Uterus (tissue), 4 donors: ENCODE results near the gene HOXA6. TPM values are rescaled to one million over a fixed set of nuclear protein-coding genes. Genes with fewer than 3 reads are reported as not detected.

Experiments used
- DNase-seq, 2 donors: peaks; one replicate each; pipeline ENCODE4 v3.0.0-alpha.2; 2019 to 2020
- H3K27ac ChIP-seq, 2 donors: fragments of 200-600 bp; sonication (generic); 1 replicate in 1 of 2; 2 replicates in 1 of 2; pipeline ENCODE4 v1.5.1; 2016 to 2018
- H3K27me3 ChIP-seq, 2 donors: fragments of 200-600 bp; sonication (generic); one replicate each; pipeline ENCODE4 v1.5.1; 2018 to 2019; ENCODE audit warnings: control low read depth in 1 of 2
- H3K36me3 ChIP-seq, 2 donors: fragments of 200-600 bp; sonication (generic); one replicate each; pipeline ENCODE4 v1.5.1; 2019; ENCODE audit warnings: control low read depth in 1 of 2
- H3K4me1 ChIP-seq, 2 donors: fragments of 200-600 bp; sonication (generic); one replicate each; pipeline ENCODE4 v1.5.1; 2018 to 2019; ENCODE audit warnings: control low read depth in 1 of 2
- H3K4me3 ChIP-seq, 2 donors: fragments of 200-600 bp; sonication (generic); 1 replicate in 1 of 2; 2 replicates in 1 of 2; pipeline ENCODE4 v1.5.1; 2018 to 2019; ENCODE audit warnings: mild to moderate bottlenecking in 1 of 2
- H3K9me3 ChIP-seq, 2 donors: fragments of 200-600 bp; sonication (generic); one replicate each; pipeline ENCODE4 v1.5.1; 2019; ENCODE audit warnings: control low read depth in 1 of 2
- POLR2A ChIP-seq, 2 donors: fragments of 450-650 bp; IDR thresholded peaks; one replicate each; pipeline ENCODE4 v1.6.1; 2016; ENCODE audit warnings: antibody characterized with exemption in 2 of 2, mild to moderate bottlenecking in 1 of 2, moderate library complexity in 1 of 2
- intact Hi-C: fragments of 100-400 bp; cut with DNase I; formaldehyde crosslinking; loops from one replicate; pipeline ENCODE4 v1.15.1; 2023; ENCODE audit warnings: low total_unique reads
- total RNA-seq, 4 donors: library from RNA; depleted of rRNA in 3 of 4; stranded (reverse); fragments of >200 nt in 3 of 4; gene quantifications; one replicate each; pipeline versions ENCODE4 v1.1.0 to v1.2.4, GENCODE V29; 2014 to 2023
- TF ChIP-seq, protein P1 (sequence below), 4 experiments: fragments of 200-600 bp in 2 of 4; fragments of 450-650 bp in 2 of 4; sonication (generic) in 2 of 4; IDR thresholded peaks; one replicate each; pipeline ENCODE4 v1.5.1; 2016 to 2019; ENCODE audit warnings: antibody characterized with exemption in 4 of 4, mild to moderate bottlenecking in 2 of 4, moderate library complexity in 1 of 4
- donor health status: DM: yes; HTN: yes; CAD: no.

HOXA6 gene
- total RNA-seq, 4 donors from 2014 or later, result 1.8 to 19.1 (median 15.4) TPM

- Histone ChIP-seq H3K4me1 (peaks cover 11 to 12% of the 10 kb centered on the region in 2 donors), H3K4me3 (no peak overlapping the region)
These were observed 35.2 kb downstream of the HOXA6 start for GRCh38 chr7:27112361-27112760.

GRCh38 chr7:27111751-27112277, 35.8 kb downstream of the HOXA6 start:
- H3K27ac ChIP-seq, result peak overlapping the region; percentile 72 to 80
- peaks cover 11 to 12% of the 10 kb centered on the region in 2 donors for H3K4me1 ChIP-seq
- H3K27me3 ChIP-seq, result no peaks in the 10 kb centered on the region
- no peaks in the 10 kb centered on the region for H3K36me3 ChIP-seq
- no peaks in the 10 kb centered on the region for H3K9me3 ChIP-seq
- intact Hi-C loops, result no loop called here
- H3K4me3 ChIP-seq, result no peak overlapping the region
- no peak for TF ChIP-seq POLR2A (IDR thresholded peaks at IDR 0.05)
- TF ChIP-seq, protein P1, sequence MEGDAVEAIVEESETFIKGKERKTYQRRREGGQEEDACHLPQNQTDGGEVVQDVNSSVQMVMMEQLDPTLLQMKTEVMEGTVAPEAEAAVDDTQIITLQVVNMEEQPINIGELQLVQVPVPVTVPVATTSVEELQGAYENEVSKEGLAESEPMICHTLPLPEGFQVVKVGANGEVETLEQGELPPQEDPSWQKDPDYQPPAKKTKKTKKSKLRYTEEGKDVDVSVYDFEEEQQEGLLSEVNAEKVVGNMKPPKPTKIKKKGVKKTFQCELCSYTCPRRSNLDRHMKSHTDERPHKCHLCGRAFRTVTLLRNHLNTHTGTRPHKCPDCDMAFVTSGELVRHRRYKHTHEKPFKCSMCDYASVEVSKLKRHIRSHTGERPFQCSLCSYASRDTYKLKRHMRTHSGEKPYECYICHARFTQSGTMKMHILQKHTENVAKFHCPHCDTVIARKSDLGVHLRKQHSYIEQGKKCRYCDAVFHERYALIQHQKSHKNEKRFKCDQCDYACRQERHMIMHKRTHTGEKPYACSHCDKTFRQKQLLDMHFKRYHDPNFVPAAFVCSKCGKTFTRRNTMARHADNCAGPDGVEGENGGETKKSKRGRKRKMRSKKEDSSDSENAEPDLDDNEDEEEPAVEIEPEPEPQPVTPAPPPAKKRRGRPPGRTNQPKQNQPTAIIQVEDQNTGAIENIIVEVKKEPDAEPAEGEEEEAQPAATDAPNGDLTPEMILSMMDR (IDR thresholded peaks at IDR 0.05), result no peak
- DNase-seq, result no peak

More at GRCh38 chr7:27112361-27112760, 35.2 kb downstream of the HOXA6 start:
- Histone ChIP-seq H3K9me3 (no peaks in the 10 kb centered on the region), H3K27me3 (no peaks in the 10 kb centered on the region), H3K36me3 (no peaks in the 10 kb centered on the region), H3K27ac (peak overlapping the region; percentile 80 to 94)
- intact Hi-C loops, result no loop called here
- TF ChIP-seq POLR2A (IDR thresholded peaks at IDR 0.05), result no peak
- TF ChIP-seq, protein P1 (IDR thresholded peaks at IDR 0.05), result no peak
- no peak for DNase-seq

GRCh38 chr7:27111042-27111750, 36.4 kb downstream of the HOXA6 start:
- H3K4me1 ChIP-seq, result peaks cover 11 to 12% of the 10 kb centered on the region in 2 donors
- DNase-seq, result peak; percentile 66 to 67
- H3K9me3 ChIP-seq, result no peaks in the 10 kb centered on the region
- H3K27me3 ChIP-seq, result no peaks in the 10 kb centered on the region
- no peaks in the 10 kb centered on the region for H3K36me3 ChIP-seq
- peak overlapping the region in 1 of 2 donors; percentile 6 for H3K4me3 ChIP-seq
- H3K27ac ChIP-seq, result peak overlapping the region; percentile 72 to 80
- intact Hi-C loops, result no loop called here
- TF ChIP-seq POLR2A (IDR thresholded peaks at IDR 0.05), result no peak
- TF ChIP-seq, protein P1 (IDR thresholded peaks at IDR 0.05), result peak in 1 of 4 experiments; percentile 6

DNA sequence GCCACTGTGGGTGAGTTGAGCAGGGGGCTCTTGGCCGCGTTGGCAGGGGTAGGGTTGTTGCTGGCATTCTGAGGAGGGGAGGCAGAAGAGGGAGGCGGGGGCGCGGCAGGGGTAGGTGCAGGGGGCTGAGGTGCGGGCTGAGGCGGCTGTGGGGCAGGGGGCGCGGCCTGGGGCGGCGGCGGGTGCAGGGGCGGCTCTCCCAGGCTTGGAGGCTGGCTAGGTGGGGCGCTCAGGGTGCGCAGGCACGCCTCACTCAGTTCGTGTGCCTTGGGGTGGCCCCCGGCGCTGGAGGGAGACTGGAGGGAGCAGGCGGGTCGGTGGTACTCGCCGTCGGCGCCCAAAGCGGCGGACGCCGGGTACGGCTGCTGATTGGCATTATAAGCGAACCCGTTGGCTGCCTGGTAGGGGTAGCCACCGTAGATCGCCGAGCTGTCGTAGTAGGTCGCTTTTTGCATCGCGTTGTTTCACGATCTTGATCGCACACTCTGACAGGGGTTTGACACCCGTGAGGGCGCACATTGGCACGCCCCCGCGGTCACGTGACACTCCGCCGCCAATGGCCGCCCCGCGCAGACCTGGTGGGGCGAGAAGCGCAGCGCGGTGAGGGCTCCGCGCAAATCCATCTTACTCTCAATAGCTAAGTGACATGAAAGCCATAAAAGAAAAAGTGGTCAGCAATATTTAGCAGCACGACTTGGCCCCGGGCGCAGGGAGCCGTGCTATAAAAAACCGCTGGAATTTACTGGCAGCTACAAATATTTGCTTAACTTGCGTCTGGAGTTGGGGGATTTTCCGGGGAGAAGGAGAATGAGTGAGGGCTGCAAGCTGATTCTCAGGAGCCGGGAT, 37.2 kb downstream of the HOXA6 start:
- TF ChIP-seq POLR2A (IDR thresholded peaks at IDR 0.05), result no peak
- TF ChIP-seq, protein P1 (IDR thresholded peaks at IDR 0.05), result no peak
- intact Hi-C loops, result no loop called here
- DNase-seq, result peak; percentile 44 to 70
- peak overlapping the region; percentile 72 to 80 for H3K27ac ChIP-seq
- H3K4me3 ChIP-seq, result peak overlapping the region in 1 of 2 donors; percentile 6
- no peaks in the 10 kb centered on the region for H3K36me3 ChIP-seq
- no peaks in the 10 kb centered on the region for H3K9me3 ChIP-seq
- H3K27me3 ChIP-seq, result no peaks in the 10 kb centered on the region
- peaks cover 11 to 12% of the 10 kb centered on the region in 2 donors for H3K4me1 ChIP-seq
